HG02973 (cell line): Measurements from ENCODE around the gene SLAMF7.
"Not testable (repeated sequence)": the region's sequence is repeated elsewhere in the genome, so short reads cannot be mapped to it uniquely, and the experiment has no call there.

ENCODE experiments used
- ATAC-seq: cut with Tn5 transposase; IDR thresholded peaks from one replicate; pipeline ENCODE4 v1.9.1; 2021; ENCODE audit warnings: moderate library complexity; ENCODE audit not compliant: unreplicated experiment

The SLAMF7 gene, protein sequence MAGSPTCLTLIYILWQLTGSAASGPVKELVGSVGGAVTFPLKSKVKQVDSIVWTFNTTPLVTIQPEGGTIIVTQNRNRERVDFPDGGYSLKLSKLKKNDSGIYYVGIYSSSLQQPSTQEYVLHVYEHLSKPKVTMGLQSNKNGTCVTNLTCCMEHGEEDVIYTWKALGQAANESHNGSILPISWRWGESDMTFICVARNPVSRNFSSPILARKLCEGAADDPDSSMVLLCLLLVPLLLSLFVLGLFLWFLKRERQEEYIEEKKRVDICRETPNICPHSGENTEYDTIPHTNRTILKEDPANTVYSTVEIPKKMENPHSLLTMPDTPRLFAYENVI

DNA sequence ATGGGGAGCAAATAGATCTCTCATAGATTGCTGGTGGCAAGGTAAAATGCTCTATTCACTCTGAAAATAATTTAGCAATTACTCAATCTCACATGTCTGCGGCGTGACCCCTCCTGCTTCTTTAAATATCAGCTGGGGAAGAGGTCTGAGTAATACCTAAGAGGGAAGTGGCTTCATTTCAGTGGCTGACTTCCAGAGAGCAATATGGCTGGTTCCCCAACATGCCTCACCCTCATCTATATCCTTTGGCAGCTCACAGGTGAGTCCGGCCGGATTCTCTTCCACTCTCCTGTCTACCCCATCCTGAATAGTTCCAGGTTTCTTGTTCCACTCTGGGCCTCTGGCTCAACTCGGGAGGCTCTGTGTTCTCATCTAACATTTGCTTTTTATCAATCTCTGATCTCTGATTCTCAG lies at the start of gene SLAMF7:
Gene SLAMF7 (plus strand): TSS at position 150 of the 414 bp plus-strand sequence. CDS start 55 bp downstream, at position 205.
- ATAC-seq = peak; percentile 59

DNA sequence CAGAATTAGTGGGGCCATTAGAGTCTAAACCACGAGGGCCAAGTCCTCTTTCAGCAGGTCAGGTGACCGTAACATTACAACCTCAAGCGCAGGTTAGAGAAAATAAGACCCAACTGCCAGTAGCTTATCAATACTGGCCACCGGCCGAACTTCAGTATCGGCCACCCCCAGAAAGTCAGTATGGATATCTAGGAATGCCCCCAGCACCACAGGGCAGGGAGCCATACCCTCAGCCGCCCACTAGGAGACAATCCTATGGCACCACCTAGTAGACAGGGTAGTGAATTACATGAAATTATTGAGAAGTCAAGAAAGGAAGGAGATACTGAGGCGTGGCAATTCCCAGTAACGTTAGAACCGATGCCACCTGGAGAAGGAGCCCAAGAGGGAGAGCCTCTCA lies 46.7 kb upstream of the SLAMF7 start:
- not testable (repeated sequence) for ATAC-seq

DNA sequence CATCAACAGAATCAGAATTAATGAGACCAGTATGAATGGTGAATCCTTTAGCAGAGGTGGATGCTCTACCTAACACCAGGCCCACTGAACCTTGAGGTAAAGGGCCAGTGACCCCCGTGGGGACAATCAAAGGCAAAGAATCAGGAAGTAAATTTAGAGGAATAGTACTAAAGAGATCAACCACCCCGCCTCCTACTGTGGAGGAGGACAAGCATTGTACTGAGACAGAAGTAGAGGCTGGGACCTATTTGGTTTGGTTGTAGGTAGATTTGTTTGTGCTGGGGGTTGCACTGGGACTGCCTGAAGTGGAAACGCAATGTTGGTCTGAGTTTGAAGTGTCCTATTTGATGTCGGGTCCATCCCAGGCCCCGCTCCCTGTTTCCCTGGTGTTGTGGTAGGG lies 36.9 kb upstream of the SLAMF7 start:
- no peak for ATAC-seq

DNA sequence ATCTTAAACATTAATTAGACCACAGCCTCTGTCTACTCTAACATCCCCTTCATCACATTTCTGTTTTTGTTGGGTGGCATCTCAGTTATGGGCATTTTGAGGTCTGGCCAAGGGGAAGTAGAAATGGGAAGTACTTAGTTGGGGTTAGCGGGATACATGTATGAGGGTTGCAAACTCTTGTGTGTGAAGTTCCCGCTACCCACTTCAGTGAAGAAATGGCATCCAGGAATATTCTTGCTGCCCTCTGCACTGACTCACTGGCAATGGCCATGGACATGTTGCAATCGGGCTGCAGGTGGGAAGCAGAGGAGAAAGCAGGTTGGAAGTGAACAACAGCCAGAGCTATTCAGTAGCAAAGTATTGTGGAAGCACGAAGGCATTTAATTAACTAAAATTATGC lies 34.8 kb upstream of the SLAMF7 start:
- ATAC-seq = no peak

DNA sequence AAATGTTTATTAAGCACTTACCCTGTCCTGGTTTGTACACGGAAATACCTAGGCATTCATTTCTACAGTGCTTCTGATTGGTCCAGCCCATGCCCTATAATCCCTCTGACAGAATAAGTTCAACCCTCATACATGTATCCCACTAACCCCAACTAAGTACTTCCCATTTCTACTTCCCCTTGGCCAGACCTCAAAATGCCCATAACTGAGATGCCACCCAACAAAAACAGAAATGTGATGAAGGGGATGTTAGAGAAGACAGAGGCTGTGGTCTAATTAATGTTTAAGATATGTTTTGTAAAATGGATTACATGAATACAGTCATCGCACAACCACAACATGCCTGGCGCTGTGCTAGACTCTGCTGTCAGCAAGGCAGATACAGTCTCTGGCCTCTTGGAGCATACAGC lies 33.8 kb upstream of the SLAMF7 start:
- not testable (repeated sequence) for ATAC-seq

DNA sequence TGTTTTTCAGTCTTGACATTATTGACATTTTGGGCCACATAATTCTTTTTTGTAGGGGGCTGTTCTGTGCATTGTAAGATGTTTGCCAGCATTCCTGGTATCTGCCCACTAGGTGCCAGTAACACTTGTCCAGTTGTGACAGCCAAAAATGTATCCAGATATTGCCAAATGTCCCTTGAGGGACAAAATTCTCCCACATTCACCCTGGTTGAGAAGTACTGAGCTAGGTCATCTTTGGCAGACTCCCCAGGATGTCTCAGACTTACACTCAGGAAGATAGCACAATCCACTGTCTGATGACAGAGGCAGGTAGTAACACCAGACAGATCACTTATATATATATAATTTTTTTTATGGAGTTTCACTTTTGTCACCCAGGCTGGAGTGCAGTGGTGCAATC lies 33.3 kb upstream of the SLAMF7 start:
- ATAC-seq = no peak

DNA sequence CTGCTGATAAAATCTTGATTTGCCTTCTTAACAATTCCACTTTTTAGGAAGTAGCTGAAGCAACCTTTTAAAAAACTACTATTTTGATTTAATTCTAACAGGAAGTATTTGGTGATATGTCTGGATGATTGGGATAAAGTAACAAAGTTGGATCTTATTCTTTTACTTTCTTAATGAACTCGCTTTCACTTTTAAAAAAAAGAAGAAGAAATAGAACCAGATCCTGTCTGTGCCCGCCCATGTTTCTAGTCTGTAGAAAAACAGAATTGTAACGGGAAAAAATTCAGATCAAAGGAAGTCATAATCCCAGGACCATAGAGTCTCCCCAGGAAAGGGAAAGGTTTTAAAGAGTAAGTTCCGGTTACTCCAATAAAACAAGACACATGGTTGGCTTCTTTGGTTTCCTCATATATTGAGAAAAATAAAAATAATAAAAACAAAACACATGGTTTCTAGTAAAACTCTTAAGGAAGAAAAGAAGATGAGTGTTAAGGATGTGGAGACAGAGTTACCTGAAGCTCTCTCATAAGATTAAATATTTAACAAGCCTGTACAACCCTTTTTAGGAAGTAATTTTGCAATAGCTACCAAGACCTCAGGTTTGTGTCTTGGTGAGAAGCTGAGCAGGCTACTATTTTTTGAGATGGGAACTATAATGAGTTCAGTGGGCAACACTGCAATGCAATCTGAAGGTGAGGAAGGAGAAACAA lies 32.4 kb upstream of the SLAMF7 start:
- ATAC-seq = no peak

DNA sequence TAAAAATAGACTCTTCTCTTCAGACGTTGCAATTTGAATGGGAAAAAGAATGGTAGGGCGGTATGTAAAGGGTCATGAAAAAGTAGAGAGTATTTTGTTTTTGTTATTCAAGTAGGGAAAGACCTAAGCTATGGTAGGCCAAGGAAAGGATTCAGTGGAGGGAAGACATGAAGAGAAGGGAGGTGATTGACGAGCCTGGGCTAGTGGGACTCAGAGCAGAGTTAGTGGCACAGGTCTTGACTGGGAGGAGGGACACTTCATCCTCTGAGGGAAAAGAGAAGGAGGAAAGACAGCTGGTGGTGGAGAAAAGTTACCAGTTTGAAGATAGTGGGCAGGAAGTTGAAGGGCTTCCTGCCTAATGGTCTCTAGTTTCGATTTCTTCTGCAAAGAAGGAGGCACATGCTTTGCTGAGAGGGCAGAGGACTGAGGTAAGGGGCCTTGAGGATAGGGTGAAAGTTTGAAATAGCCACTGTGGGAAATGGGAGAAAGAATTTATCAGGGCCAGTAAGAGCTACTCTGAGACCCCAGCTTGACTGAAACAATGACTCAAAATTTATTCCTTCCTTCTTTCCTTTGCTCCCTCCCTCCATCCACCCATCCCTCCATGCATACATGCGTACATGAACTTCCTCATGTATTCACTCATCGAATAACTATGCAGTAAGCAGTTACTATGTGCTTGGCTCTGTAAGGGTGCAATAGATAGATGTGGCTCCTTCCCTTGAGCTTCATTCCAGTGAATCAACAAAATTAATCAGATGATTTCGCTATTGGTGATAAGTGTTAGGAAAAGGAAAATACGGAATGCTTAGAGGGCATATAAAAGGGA lies 31.6 kb upstream of the SLAMF7 start:
- no peak for ATAC-seq

DNA sequence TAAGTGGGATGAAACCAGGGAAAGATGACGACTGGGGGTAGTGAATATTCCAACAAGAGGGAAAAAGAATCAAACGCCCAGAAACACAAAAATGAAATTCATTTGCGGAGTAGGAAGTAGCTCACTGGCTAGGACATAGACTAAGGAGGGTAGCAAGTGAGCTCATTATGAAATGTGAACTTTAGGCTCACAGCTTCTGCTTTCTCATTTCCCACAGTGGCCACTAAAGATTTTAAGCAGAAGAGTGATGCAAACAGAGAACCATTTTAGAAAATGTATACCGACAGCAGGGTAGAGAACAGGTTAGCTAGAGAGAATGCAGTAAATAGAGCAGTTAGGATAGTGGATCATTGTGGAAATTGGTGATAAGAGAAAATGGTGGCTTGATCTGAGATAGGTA lies 30.9 kb upstream of the SLAMF7 start:
- ATAC-seq = no peak

DNA sequence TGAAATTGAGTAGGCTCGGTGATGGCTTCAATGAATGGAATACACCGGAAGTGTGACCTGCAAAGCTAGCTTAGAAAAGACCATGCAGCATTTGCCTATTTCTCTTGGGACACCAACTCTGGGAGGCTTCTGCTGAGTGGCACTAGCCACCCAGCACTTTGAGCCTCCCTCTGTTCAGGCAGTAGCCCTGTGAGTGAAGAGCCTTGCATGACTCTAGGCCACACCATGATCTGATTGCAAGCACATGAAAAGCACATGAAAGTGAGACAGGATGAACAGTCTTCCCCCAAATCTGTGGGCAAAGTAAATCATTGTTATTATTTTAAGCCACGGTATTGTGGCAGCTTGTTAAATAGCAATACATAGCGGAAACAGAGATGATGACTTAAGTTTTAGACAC lies 30.2 kb upstream of the SLAMF7 start:
- peak; percentile 38 for ATAC-seq

DNA sequence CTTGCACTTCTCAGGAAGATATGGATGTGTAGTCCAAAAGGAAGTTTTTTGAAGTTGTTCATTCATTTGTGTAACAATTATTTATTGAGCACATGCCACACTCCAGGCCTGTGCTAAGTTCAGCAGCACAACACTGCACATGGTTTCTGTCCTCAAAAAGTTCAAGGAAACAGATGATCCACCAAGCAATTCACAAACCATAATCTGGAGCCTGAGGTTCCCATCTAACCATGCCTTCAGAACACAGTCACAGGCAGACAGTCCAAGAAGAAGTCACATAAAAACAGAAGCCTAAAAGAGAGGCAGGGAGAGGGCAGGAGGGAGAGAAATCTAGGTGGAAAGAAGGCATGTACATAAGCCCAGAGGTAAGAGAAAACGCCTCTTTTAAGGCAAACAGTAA lies 29.3 kb upstream of the SLAMF7 start:
- no peak for ATAC-seq

DNA sequence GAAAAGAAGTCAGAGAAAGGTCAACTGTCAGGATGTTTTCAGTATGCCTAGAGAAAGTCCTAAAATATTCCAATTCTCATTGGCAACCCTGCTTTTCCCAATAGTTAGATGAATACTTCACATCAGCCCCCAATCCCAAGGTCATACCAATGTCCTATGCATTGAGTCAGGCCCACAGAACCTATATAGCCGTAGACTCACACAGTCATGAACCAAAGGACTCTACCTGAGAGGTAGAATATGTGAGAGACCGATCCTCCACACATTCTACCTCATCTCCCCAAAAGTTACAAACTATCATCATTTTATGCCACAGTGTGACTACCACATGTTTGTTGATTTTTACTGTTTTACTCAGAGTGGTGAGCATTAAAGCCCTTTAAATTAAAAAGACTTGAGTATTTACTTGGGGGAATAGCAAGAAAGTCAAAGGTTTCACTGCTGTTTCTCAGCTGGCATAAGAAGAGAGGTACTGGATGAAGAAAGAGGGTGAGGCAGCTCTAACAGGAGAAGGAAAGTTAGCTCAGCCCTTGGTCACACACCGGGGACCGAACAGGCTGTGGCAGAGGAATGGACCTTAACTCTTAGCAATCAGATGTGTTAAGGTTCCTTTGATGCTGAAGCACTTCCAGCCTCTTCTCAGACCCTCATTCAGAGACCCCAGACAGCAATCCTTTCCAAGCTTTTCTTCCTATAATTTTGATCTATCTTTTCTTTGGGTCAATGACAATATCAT lies 28.4 kb upstream of the SLAMF7 start:
- ATAC-seq = no peak

DNA sequence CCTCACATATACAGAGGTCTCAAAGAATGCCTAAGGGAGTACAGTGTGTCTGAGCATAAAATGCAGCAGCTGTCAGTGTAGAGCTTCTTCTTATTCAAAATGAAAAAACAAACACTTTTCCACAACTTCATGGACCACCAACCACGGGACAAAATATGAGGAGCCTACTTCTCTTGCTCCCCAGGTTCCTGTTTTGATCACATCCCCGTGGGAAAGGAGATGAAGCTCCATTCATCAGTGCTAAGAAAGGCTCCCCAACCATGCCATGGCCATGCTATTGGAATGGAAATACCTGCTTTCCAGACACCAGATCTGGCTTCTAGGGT lies 27.8 kb upstream of the SLAMF7 start:
- ATAC-seq = no peak

DNA sequence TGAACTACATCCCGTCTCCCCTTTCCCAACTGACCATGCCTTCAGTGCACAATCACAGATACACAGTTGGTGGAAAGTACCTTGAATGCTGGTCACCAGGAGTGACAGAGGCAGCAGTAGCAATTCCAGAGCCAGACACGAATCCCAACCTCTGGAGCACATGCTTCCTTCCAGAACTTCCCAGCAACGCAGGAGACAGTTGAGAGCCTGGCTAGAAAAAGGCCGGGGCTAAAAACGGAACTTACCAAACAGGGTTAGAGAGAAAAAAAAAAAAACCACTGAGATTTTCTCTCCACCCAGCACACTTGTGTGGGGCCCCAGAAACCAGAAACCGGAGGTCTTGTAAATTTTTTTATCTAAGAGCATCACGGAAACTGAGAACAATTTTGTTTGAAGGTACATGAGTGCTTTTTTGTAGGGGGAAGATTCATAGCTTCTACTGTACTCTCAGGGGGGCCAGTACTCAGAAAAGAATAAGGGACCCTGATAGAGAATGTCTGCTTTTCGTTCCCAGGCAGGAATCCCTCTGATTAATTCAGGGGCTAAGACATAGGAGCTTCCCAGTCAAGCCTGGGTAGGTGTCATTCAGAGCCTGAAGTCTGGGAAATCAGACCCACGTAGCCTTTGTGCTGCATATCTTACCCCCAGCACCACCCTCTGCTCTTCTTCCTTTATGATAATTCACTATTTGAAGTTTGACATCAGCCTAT lies 27.3 kb upstream of the SLAMF7 start, which contains the start of gene CD48:
Gene CD48 (minus strand): TSS at position 221 of the 710 bp plus-strand sequence. CDS start 59 bp downstream, at position 162.
- ATAC-seq = no peak

DNA sequence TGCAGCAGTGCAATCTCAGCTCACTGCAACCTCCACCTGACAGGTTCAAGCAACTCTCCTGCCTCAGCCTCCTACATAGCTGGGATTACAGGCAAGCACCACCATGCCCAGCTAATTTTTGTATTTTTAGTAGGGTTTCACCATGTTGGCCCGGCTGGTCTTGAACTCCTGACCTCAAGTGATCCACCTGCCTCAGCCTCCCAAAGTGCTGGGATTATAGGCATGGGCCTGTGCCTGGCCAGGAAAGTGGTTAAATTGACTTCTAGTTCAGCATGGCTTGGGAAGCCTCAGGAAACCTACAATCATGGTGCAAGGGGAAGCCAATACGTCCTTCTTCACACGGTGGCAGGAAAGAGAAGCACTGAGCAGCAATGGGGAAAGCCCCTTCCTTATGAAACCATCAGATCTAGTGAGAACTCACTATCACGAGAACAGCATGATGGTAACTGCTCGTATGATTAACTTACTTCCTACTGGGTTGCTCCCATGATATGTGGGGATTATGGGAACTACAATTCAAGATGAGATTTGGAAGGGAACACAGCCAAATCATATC lies 26.4 kb upstream of the SLAMF7 start:
- peak; percentile 35 for ATAC-seq

DNA sequence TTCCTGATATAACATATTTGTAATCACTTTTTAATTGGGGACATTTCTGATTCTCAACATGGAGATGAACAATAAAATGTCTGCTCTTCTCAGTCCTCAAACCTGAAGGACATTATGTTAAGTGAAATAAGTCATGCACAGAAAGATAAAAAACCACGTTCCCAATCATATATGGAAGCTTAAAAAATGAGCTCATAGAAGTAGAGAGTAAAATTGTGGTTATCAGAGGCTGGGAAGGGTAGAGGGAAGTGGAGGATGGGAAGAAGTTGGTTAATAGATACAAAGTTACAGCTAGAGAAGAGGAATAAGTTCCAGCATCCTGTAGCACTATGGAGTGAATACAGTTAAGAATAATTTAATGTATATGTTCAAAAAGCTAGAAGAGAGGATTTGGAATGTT lies 25.9 kb upstream of the SLAMF7 start:
- ATAC-seq = no peak

DNA sequence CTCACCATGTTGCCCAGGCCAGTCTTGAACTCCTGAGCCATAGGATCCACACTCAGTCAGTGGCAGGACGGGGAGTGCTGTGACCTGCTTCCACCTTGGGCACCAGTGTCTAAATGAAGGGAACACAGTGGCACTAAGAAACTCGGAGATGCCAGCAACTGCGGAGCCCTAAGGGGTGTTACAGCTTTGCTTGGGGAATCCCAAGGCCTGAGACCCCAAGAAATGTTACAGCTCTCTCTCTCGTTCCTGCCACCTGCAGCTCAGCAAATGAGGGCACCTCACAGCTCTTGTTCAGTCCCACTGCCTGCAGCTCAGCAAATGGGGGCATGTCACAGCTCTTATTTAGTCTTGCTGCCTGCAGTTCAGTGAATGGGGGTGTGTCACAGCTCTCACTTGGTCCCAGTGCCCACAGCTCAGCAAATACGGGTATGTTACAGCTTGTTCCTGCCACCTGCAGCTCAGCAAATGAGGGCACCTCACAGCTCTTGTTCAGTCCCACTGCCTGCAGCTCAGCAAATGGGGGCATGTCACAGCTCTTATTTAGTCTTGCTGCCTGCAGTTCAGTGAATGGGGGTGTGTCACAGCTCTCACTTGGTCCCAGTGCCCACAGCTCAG lies 24.9 kb upstream of the SLAMF7 start:
- ATAC-seq = not testable (repeated sequence)

DNA sequence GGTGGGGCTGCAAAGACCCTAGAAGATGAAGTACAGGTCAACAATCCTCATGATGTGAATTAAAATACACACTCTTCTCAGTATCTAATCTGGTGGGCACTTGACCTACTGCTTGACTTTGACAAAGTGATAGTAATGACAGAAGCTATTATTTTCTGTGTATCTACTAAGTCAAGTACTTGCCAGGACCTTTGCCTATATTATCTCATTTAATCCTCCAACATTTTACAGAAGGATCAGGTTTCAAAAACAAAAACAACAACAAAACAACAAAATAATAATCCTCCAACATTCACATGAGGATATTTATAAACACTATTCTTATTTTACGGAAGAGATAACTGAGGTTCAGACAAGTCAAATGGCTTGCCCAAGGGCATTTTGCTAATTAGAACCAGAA lies 23.0 kb upstream of the SLAMF7 start:
- ATAC-seq = no peak

DNA sequence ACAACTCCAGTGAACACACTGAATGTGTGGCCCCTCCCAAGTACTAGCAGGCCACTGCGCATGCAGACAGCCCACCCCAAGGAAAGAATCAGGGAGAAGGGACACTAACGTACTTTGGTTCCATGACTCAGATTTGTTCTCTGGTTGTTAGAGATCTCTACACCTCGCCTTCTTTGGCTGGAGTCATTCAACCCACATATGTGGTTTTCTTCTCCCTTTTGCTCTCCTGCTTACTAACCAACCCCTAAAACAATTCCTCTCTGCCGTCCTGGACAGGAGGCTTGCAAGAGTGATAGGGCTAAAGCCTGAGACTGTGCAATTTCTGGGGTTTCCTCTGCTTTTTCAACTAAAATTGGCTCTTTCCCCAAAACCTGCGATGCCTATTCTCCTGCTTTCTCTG lies 21.7 kb upstream of the SLAMF7 start:
- no peak for ATAC-seq

DNA sequence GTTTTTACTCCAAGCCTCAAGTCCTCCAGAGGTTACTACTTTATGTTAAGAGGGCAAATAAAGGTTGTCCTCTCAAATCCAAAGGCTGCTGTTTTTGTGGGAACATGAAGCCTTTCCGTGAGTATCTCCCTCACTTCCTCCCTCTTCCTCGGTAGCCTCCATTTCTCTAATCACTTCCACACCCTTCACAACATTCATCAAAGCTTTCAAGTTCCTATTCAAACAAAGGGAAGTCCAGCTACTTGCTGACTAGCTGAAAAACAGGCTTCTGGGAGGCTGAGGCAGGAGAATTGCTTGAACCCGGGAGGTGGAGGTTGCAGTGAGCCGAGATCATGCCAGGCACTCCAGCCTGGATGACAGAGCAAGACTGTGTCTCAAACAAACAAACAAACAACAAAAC lies 20.8 kb upstream of the SLAMF7 start:
- ATAC-seq = no peak
